NCI-H774 (cell line): Measurements from ENCODE around the gene IP6K3.

ENCODE experiments used
- DNase-seq: peaks from one replicate; lab custom pipeline; 2025; lab: John Stamatoyannopoulos, UW

The IP6K3 gene

GRCh38 chr6:33759887-33760629 lies 13.4 kb upstream of the IP6K3 start:
- DNase-seq: no peak

- DNase-seq: no peak
These were observed 12.1 kb upstream of the IP6K3 start for GRCh38 chr6:33758815-33759216.

GRCh38 chr6:33757906-33758305 lies 11.2 kb upstream of the IP6K3 start:
- no peak for DNase-seq

GRCh38 chr6:33757113-33757512 lies 10.4 kb upstream of the IP6K3 start:
- DNase-seq: no peak

- no peak for DNase-seq
These were observed 9.7 kb upstream of the IP6K3 start for GRCh38 chr6:33756211-33756954.

- no peak for DNase-seq
These were observed 8.6 kb upstream of the IP6K3 start for GRCh38 chr6:33755070-33755869.

GRCh38 chr6:33754222-33754621 lies 7.5 kb upstream of the IP6K3 start:
- DNase-seq: no peak

- DNase-seq: no peak
These were observed 5.9 kb upstream of the IP6K3 start for GRCh38 chr6:33752646-33753015.

GRCh38 chr6:33751771-33752645 lies 5.3 kb upstream of the IP6K3 start:
- no peak for DNase-seq

- no peak for DNase-seq
These were observed 3.7 kb upstream of the IP6K3 start for GRCh38 chr6:33750244-33750991.

GRCh38 chr6:33749401-33749800 lies 2.7 kb upstream of the IP6K3 start:
- no peak for DNase-seq

GRCh38 chr6:33748841-33749240 lies 2.1 kb upstream of the IP6K3 start:
- no peak for DNase-seq

- no peak for DNase-seq
These were observed 1.1 kb upstream of the IP6K3 start for GRCh38 chr6:33747823-33748222.

- DNase-seq: no peak
These were observed 587 bp downstream of the IP6K3 start for GRCh38 chr6:33746036-33746600.

GRCh38 chr6:33745548-33745947 lies 1.2 kb downstream of the IP6K3 start:
- no peak for DNase-seq

GRCh38 chr6:33744895-33745546 lies 1.7 kb downstream of the IP6K3 start:
- DNase-seq: no peak

GRCh38 chr6:33744001-33744848 lies 2.5 kb downstream of the IP6K3 start:
- peak; percentile 79 for DNase-seq

- DNase-seq: no peak
These were observed 3.9 kb downstream of the IP6K3 start for GRCh38 chr6:33742837-33743236.

GRCh38 chr6:33742092-33742491 lies 4.6 kb downstream of the IP6K3 start:
- DNase-seq: no peak
